ENCODE measurements around the gene HMCN1.
"Not testable (repeated sequence)": the region's sequence is repeated elsewhere in the genome, so short reads cannot be mapped to it uniquely, and the experiment has no call there.

Gene HMCN1

GRCh38 chr1:186208405-186209129 is 474.4 kb downstream of the HMCN1 start:
- Histone ChIP-seq H3K36me3 (ENCODE audit: control insufficient read depth, insufficient read depth, low read length) (no peaks in the 10 kb centered on the region), H3K27me3 (ENCODE audit: control insufficient read depth, insufficient read depth, low read length) (no peaks in the 10 kb centered on the region), H3K4me1 (ENCODE audit: control insufficient read depth, insufficient read depth, low read length) (no peaks in the 10 kb centered on the region), H3K9ac (ENCODE audit: low read length) (no peak overlapping the region), H3K4me3 (ENCODE audit: low read length) (no peak overlapping the region), H3K9me3 (ENCODE audit: control insufficient read depth, low read length) (no peaks in the 10 kb centered on the region)

GRCh38 chr1:186210258-186210657 is 476.1 kb downstream of the HMCN1 start:
- no peak overlapping the region for H3K4me3 ChIP-seq (ENCODE audit: low read length)
- H3K27me3 ChIP-seq (ENCODE audit: control insufficient read depth, insufficient read depth, low read length): no peaks in the 10 kb centered on the region
- no peaks in the 10 kb centered on the region for H3K4me1 ChIP-seq (ENCODE audit: control insufficient read depth, insufficient read depth, low read length)
- no peaks in the 10 kb centered on the region for H3K9me3 ChIP-seq (ENCODE audit: control insufficient read depth, low read length)
- no peaks in the 10 kb centered on the region for H3K36me3 ChIP-seq (ENCODE audit: control insufficient read depth, insufficient read depth, low read length)
- no peak overlapping the region for H3K9ac ChIP-seq (ENCODE audit: low read length)

DNA sequence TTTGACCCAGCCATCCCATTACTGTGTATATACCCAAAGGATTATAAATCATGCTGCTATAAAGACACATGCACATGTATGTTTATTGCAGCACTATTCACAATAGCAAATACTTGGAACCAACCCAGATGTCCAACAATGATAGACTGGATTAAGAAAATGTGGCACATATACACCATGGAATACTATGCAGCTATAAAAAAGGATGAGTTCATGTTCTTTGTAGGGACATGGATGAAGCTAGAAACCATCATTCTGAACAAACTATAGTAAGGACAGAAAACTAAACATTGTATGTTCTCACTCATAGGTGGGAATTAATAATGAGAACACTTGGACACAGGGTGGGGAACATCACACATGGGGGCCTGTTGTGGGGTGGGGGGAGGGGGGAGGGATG is 477.4 kb downstream of the HMCN1 start:
- H3K9ac ChIP-seq (ENCODE audit: low read length); H3K4me1 ChIP-seq (ENCODE audit: control insufficient read depth, insufficient read depth, low read length); H3K4me3 ChIP-seq (ENCODE audit: low read length); H3K9me3 ChIP-seq (ENCODE audit: control insufficient read depth, low read length); H3K27me3 ChIP-seq (ENCODE audit: control insufficient read depth, insufficient read depth, low read length); H3K36me3 ChIP-seq (ENCODE audit: control insufficient read depth, insufficient read depth, low read length): not testable (repeated sequence)

DNA sequence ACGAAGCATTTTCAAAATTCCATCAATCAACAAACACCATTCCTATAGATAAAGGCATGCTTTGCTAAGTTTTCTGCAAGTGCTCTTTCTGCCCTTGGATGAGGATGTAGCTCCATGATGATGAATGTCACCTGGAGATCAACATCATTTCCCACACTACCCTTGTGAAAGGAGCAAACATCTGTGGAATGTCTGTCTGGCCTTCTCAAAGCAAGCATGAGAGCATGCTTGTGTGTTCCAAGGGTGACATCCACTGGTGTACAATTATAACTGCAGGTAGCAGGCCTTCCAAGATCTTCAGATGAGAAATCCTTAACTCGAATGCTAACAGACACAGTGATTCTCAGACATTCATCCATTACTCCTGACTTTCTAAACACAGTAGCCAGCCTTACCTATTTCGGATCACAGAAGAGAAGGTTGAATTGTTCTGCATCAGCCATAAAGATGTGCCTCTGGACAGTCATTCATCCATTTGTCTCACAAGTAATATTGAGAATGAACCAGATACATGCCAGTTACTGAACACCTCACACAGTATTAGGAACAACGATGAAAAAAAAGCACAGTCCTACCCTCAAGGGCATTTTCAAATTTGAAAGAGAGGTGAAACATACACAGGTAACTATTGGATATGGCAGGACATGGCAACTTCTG is 478.5 kb downstream of the HMCN1 start:
- Histone ChIP-seq H3K9me3 (ENCODE audit: control insufficient read depth, low read length) (no peaks in the 10 kb centered on the region), H3K36me3 (ENCODE audit: control insufficient read depth, insufficient read depth, low read length) (no peaks in the 10 kb centered on the region), H3K4me3 (ENCODE audit: low read length) (no peak overlapping the region), H3K4me1 (ENCODE audit: control insufficient read depth, insufficient read depth, low read length) (no peaks in the 10 kb centered on the region), H3K9ac (ENCODE audit: low read length) (no peak overlapping the region), H3K27me3 (ENCODE audit: control insufficient read depth, insufficient read depth, low read length) (no peaks in the 10 kb centered on the region)

GRCh38 chr1:186213225-186213607 is 479.0 kb downstream of the HMCN1 start:
- H3K27me3 ChIP-seq (ENCODE audit: control insufficient read depth, insufficient read depth, low read length): no peaks in the 10 kb centered on the region
- no peaks in the 10 kb centered on the region for H3K4me1 ChIP-seq (ENCODE audit: control insufficient read depth, insufficient read depth, low read length)
- no peaks in the 10 kb centered on the region for H3K9me3 ChIP-seq (ENCODE audit: control insufficient read depth, low read length)
- H3K9ac ChIP-seq (ENCODE audit: low read length): no peak overlapping the region
- H3K36me3 ChIP-seq (ENCODE audit: control insufficient read depth, insufficient read depth, low read length): no peaks in the 10 kb centered on the region
- no peak overlapping the region for H3K4me3 ChIP-seq (ENCODE audit: low read length)

GRCh38 chr1:186214791-186215190 is 480.6 kb downstream of the HMCN1 start:
- H3K4me3 ChIP-seq (ENCODE audit: low read length): no peak overlapping the region
- H3K36me3 ChIP-seq (ENCODE audit: control insufficient read depth, insufficient read depth, low read length): no peaks in the 10 kb centered on the region
- no peaks in the 10 kb centered on the region for H3K9me3 ChIP-seq (ENCODE audit: control insufficient read depth, low read length)
- no peaks in the 10 kb centered on the region for H3K27me3 ChIP-seq (ENCODE audit: control insufficient read depth, insufficient read depth, low read length)
- H3K4me1 ChIP-seq (ENCODE audit: control insufficient read depth, insufficient read depth, low read length): no peaks in the 10 kb centered on the region
- no peak overlapping the region for H3K9ac ChIP-seq (ENCODE audit: low read length)

DNA sequence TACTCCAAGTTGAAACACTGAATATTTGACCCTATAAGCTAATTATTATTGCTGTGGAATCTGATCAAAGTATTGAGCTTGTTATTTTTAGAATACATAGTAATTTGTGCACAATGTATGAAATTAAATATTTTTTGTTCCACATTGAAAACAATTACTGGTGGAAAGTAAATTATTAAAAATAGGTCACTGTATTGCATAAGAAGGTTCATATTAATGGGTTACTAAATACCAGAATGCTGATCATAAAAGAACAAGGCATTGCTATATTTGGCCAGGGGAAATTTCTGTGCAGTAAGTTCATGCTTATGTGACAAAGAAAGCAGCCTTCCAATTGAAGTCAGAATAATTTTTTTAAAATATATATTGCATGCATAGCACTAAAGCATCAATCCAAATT is 481.4 kb downstream of the HMCN1 start:
- no peaks in the 10 kb centered on the region for H3K27me3 ChIP-seq (ENCODE audit: control insufficient read depth, insufficient read depth, low read length)
- no peaks in the 10 kb centered on the region for H3K4me1 ChIP-seq (ENCODE audit: control insufficient read depth, insufficient read depth, low read length)
- no peaks in the 10 kb centered on the region for H3K36me3 ChIP-seq (ENCODE audit: control insufficient read depth, insufficient read depth, low read length)
- no peak overlapping the region for H3K4me3 ChIP-seq (ENCODE audit: low read length)
- no peaks in the 10 kb centered on the region for H3K9me3 ChIP-seq (ENCODE audit: control insufficient read depth, low read length)
- H3K9ac ChIP-seq (ENCODE audit: low read length): no peak overlapping the region

DNA sequence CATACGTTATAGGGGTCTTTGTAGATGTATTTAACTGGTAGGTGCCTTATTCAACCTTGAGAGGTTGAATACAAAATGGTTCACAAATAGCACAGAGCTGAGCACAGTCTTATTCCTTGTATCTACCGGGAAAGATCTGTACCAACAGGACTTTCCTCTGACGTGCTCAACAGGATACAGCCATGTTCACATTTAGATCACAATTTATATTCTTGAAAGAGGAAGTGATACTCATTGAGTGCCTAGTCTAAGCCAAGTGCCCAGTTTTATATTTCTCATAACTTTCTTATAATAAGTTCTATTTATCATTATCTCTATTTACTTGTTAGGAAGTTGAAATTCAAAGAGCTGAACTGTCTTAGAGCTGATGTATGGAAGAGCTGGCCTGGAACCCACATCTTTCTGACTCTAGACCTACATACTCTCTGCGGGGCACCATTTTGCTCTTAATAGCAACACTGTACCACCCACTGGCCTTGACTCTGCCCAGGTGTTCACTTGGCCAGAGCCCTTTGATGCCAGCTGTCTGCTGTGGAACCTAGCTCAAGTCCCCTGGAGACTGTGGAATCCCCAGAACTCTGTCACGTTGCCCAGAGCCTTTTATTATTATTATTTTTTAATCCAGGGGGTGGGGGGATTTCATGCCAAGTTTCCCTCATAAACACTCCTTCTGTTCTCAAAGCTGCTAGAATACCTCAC is 484.6 kb downstream of the HMCN1 start:
- Histone ChIP-seq H3K4me1 (ENCODE audit: control insufficient read depth, insufficient read depth, low read length) (no peaks in the 10 kb centered on the region), H3K36me3 (ENCODE audit: control insufficient read depth, insufficient read depth, low read length) (no peaks in the 10 kb centered on the region), H3K9ac (ENCODE audit: low read length) (no peak overlapping the region), H3K27me3 (ENCODE audit: control insufficient read depth, insufficient read depth, low read length) (no peaks in the 10 kb centered on the region), H3K4me3 (ENCODE audit: low read length) (no peak overlapping the region), H3K9me3 (ENCODE audit: control insufficient read depth, low read length) (no peaks in the 10 kb centered on the region)

DNA sequence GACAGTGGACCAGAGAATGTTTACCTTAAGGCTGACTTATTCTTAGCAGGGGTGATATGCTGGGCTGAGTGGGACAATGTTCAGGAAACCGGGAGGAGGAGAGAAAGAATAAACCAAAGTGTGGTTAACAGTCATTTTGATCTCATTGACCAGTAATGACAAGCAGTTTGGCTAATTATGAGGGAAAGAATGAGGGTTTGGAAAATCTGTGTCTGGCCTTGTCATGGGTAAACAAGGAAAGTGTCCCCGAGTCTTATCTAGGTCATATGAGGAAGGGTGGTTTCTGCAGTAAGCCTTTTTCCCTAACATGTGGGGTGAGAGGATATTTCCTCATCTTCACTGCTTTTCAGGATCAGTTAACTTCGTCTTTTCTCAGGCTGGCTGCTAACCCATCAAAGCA is 485.9 kb downstream of the HMCN1 start:
- no peaks in the 10 kb centered on the region for H3K36me3 ChIP-seq (ENCODE audit: control insufficient read depth, insufficient read depth, low read length)
- H3K27me3 ChIP-seq (ENCODE audit: control insufficient read depth, insufficient read depth, low read length): no peaks in the 10 kb centered on the region
- no peaks in the 10 kb centered on the region for H3K4me1 ChIP-seq (ENCODE audit: control insufficient read depth, insufficient read depth, low read length)
- H3K4me3 ChIP-seq (ENCODE audit: low read length): no peak overlapping the region
- H3K9me3 ChIP-seq (ENCODE audit: control insufficient read depth, low read length): no peaks in the 10 kb centered on the region
- H3K9ac ChIP-seq (ENCODE audit: low read length): no peak overlapping the region

- H3K36me3 ChIP-seq (ENCODE audit: control insufficient read depth, insufficient read depth, low read length): no peaks in the 10 kb centered on the region
- no peak overlapping the region for H3K9ac ChIP-seq (ENCODE audit: low read length)
- no peaks in the 10 kb centered on the region for H3K4me1 ChIP-seq (ENCODE audit: control insufficient read depth, insufficient read depth, low read length)
- H3K27me3 ChIP-seq (ENCODE audit: control insufficient read depth, insufficient read depth, low read length): no peaks in the 10 kb centered on the region
- H3K4me3 ChIP-seq (ENCODE audit: low read length): no peak overlapping the region
- no peaks in the 10 kb centered on the region for H3K9me3 ChIP-seq (ENCODE audit: control insufficient read depth, low read length)
Observed at GRCh38 chr1:186220911-186221310, 486.7 kb downstream of the HMCN1 start.

DNA sequence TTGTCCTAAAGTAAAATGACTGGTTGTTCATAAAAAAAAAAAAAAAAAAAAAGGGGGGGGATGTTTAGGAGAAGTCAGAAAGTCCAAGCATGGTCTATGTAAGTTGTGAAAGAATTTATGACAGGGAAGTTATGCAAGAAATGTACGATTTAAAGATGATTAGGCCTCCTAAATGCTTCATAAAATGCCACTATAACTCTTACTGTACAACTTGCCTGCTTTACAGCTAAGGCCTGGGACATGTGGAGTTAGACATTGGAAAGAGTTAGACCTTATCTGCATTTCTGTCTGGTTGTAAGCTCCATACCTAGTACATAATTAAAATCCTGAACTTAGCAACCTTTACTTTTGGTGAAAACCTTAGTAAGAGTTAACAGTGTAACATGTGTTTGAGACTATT is 490.9 kb downstream of the HMCN1 start:
- Histone ChIP-seq H3K4me1 (ENCODE audit: control insufficient read depth, insufficient read depth, low read length) (no peaks in the 10 kb centered on the region), H3K4me3 (ENCODE audit: low read length) (no peak overlapping the region), H3K9ac (ENCODE audit: low read length) (no peak overlapping the region), H3K27me3 (ENCODE audit: control insufficient read depth, insufficient read depth, low read length) (no peaks in the 10 kb centered on the region), H3K36me3 (ENCODE audit: control insufficient read depth, insufficient read depth, low read length) (no peaks in the 10 kb centered on the region), H3K9me3 (ENCODE audit: control insufficient read depth, low read length) (no peaks in the 10 kb centered on the region)

- no peak overlapping the region for H3K4me3 ChIP-seq (ENCODE audit: low read length)
- no peaks in the 10 kb centered on the region for H3K27me3 ChIP-seq (ENCODE audit: control insufficient read depth, insufficient read depth, low read length)
- H3K4me1 ChIP-seq (ENCODE audit: control insufficient read depth, insufficient read depth, low read length): no peaks in the 10 kb centered on the region
- no peaks in the 10 kb centered on the region for H3K9me3 ChIP-seq (ENCODE audit: control insufficient read depth, low read length)
- H3K9ac ChIP-seq (ENCODE audit: low read length): no peak overlapping the region
- H3K36me3 ChIP-seq (ENCODE audit: control insufficient read depth, insufficient read depth, low read length): no peaks in the 10 kb centered on the region
Observed at GRCh38 chr1:186228749-186229148, 494.6 kb downstream of the HMCN1 start.
